GM19099 (cell line): ENCODE results near the gene NOTCH3.

ENCODE experiments used
- POLR2A ChIP-seq: IDR thresholded peaks from 3 replicates; pipeline ENCODE4 v1.6.1; 2011; ENCODE audit warnings: low read depth; ENCODE audit not compliant: insufficient read length; ENCODE audit errors: extremely low read depth

The NOTCH3 gene

DNA sequence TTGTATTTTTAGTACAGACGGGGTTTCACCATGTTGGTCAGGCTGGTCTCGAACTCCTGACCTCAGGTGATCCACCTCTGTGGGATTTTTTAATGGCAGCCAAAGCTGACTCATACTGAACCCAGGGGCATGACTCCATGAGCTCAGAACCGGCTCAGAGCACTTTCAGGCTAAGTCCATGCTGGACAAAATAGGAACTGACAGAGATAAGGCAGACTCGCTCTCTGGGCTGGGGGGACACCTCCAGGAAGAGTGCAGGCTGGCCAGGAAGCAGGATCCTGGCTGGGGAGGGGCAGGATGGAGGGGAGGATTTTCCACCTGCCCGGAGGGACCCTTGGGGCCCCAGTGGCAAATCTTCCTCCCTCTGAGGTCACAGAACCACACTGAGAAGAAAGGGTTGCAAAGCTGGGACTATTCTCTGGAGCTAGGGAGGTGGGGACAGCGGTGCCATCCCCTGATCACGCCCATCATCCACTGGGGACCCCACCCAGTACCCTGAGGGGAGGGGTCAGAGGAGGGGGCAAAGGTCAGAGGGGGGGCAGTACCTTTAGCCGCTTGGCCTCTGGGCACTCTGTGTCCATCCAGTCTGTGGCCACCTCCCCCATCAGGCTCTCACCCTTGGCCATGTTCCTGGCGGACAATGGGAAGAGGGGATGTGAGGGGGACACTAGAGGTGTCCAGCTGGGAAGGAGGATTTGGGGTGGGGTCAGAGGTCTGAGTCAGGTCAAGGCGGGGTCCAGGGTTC is 31.1 kb downstream of the NOTCH3 start:
- TF ChIP-seq POLR2A: no peak

GRCh38 chr19:15166700-15167099 is 34.1 kb downstream of the NOTCH3 start:
- TF ChIP-seq POLR2A: no peak

GRCh38 chr19:15161028-15161984 is 39.5 kb downstream of the NOTCH3 start:
- TF ChIP-seq POLR2A: no peak

- TF ChIP-seq POLR2A: no peak
Observed at GRCh38 chr19:15159251-15159650, 41.5 kb downstream of the NOTCH3 start.

GRCh38 chr19:15156391-15156790 is 44.4 kb downstream of the NOTCH3 start:
- TF ChIP-seq POLR2A: no peak

DNA sequence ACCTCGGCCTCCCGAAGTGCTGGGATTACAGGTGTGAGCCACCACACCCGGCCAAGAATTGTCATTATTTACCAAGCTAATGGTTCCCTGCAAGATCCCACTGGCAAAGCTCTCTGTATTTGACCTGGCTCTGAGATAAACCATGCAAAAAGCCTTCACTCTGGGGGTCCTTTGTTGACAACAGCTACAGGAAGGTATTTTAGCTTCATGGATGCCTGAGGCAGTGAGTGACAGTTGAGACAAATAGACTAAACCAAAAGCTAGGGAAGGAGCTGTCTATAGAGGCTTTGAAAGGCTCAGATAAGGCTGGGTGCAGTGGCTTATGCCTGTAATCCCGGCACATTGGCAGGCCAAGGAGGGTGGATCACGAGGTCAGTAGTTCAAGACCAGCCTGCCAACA is 45.5 kb downstream of the NOTCH3 start:
- TF ChIP-seq POLR2A: no peak

DNA sequence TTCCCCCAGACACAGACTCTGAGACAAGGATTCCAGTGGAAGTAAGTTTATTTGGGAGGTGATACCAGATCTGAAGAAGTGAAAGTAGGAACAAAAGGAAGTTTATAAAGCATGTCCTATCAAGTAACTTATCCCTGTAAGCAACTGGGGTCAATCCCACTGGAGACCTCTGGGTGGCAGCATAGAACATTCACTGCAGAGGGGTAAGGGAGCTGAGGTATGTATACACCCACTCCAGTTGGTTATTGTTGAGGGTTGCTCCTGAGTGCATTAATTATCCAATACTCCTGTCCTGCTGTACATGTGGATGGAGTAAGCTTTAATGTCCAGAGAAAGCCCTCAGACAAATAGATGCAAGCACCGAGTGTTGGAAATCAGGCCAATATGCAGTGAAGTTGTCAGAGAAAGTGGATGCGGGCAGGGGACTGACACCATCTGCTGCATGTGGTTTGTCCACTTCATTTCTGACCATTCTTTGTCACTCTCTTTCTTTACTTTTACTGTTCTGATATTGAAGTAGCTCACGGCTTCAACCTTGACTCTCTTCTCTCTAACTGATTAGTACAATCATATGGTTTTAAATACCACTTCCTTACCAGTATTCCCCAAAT is 46.7 kb downstream of the NOTCH3 start:
- no peak for TF ChIP-seq POLR2A

- no peak for TF ChIP-seq POLR2A
Observed at GRCh38 chr19:15149737-15150136, 51.1 kb downstream of the NOTCH3 start.

GRCh38 chr19:15147090-15147489 is 53.7 kb downstream of the NOTCH3 start:
- TF ChIP-seq POLR2A: no peak

GRCh38 chr19:15144046-15144646 is 56.6 kb downstream of the NOTCH3 start:
- TF ChIP-seq POLR2A: no peak

- no peak for TF ChIP-seq POLR2A
Observed at GRCh38 chr19:15142313-15142712, 58.5 kb downstream of the NOTCH3 start.

- TF ChIP-seq POLR2A: no peak
Observed at GRCh38 chr19:15141143-15141542, 59.7 kb downstream of the NOTCH3 start.

DNA sequence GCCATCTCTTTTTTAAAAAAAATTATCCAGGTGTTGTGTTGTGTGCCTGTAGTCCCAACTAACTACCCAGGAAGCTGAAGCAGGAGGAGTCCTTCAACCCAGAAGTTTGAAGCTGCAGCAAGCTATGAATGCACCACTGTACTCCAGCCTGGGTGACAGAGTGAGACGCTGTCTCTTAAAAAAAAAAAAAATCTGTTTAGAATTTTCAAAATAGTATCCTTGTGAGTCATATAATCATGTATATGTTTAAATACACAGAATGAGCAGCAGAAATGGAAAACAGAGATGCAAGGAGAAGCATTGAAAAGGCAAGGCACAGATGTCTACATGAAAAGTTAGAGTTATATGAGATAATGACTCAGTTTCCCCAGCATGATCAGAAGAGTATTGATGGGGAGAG is 62.4 kb downstream of the NOTCH3 start:
- TF ChIP-seq POLR2A: no peak

DNA sequence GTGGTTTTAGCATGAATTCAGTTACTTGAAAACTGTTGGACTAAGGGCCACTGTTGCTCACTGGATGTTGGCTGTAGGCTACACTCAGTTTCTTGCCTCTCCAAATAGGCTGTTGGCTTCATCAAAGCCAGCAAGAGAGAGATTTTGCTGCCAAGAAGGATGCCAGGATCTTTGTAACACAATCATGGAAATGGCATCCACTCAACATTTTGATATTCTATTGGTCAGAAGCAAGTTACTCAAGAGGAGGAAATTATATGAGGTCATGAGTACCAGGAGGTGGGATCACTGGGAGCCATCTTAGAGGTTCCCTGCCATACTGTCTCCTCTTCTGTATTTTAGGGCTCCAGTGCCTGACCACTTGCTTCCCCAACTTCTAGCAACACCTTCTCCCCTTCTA is 63.0 kb downstream of the NOTCH3 start:
- TF ChIP-seq POLR2A: no peak
